GM18873 (cell line): Measurements from ENCODE around the gene HRH1.
"Not testable (repeated sequence)": the region's sequence is repeated elsewhere in the genome, so short reads cannot be mapped to it uniquely, and the experiment has no call there.

ENCODE experiments used
- ATAC-seq: cut with Tn5 transposase; IDR thresholded peaks from one replicate; pipeline ENCODE4 v1.9.1; 2021; ENCODE audit warnings: mild to moderate bottlenecking, moderate library complexity, moderate number of reproducible peaks; ENCODE audit not compliant: unreplicated experiment, low FRiP score

Gene HRH1

DNA sequence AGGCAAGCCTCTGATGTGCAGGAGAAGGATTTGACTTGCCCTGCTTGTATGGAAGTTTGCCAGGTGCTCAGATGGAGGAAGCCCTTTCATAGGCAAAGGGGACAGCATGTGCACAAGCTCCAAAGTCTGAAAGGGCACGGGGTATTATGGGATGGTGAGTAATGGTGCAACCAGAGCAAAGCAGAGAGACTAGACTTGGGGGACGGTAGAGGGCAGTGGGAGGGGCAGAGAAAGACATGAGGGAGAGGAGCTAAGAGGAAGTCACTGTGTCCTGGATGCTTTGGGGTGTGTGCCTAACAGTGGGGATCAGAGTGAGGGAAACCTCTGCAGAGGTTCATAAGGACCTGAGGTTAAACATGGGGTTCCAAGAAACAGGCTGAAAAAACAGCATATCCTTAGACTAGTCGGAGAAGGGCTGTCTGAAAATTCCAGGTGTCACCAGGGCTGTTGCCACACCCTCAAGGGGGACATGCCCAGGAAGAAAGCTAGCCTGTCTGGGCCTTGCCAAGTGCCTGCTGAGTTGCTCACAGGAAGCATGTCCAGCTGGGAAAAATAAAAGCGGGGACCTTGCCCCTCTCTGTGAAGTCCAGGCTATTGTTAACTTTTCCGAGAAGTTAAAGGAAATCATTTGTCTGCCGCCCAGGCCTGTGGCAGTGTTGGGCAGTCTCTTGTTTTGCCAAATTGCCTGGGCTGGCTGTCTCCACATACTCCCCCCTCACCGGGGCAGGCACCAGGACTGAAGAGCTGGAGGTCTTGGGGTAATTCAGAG lies 47.1 kb downstream of the HRH1 start:
- no peak for ATAC-seq

GRCh38 chr3:11203961-11204360 lies 49.7 kb downstream of the HRH1 start:
- ATAC-seq: no peak

GRCh38 chr3:11204697-11205348 lies 50.5 kb downstream of the HRH1 start:
- ATAC-seq: no peak

DNA sequence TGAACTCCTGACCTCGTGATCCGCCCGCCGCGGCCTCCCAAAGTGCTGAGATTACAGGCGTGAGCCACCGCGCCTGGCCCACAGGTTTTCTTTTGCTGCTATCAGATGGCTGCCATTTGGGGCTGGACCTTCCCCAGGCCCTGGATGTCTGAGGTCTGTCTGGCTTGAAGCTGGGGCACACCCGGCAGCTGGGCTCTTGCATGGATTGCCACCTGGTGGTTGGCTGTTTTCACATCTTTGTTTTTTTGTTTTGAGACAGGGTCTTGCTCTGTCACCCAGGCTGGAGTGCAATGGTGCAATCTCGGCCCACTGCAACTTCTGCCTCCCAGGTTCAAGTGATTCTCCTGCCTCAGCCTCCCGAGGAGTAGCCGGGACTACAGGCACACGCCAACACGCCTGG lies 51.6 kb downstream of the HRH1 start:
- ATAC-seq: not testable (repeated sequence)

DNA sequence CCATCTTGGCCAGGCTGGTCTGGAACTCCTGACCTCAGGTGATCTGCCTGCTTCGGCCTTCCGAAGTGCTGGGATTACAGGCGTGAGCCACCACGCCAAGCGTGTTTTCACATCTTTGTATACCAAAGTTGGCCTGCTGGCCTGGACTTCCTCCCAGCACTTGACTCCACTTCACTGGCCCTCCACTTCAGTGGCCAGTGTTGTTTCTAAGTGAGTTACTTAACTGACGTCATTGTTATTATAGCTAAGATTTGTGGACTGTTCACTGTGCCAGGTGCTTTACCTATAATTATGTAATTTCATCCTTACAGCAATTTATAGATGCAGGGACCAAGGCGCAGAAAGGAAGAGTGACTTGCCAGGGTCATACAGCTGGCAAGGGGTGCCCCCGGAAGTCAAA lies 52.0 kb downstream of the HRH1 start:
- ATAC-seq: no peak

- ATAC-seq: no peak
These were observed 52.7 kb downstream of the HRH1 start for GRCh38 chr3:11206953-11207352.

- no peak for ATAC-seq
These were observed 57.4 kb downstream of the HRH1 start for GRCh38 chr3:11211531-11212298.

GRCh38 chr3:11212299-11212608 lies 58.0 kb downstream of the HRH1 start:
- ATAC-seq: no peak

DNA sequence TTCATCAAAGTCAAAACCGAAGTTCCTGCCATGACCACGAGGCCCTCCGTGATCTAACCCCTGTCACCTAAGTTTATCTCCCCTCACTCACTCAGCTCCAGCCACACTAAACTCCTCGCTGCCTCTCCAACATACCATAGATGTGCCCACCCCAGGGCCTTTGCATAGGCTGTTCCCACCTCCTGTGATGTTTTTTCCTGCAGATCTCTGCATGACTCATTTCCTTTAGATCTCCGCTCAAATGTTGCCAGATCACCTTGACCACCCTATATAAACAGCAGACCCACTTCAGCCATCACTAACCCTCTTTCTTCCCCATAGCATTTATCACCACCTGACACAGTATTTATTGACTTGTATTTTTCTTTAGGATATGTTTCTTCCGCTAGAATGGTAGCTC lies 58.5 kb downstream of the HRH1 start:
- ATAC-seq: no peak

- ATAC-seq: no peak
These were observed 59.6 kb downstream of the HRH1 start for GRCh38 chr3:11213810-11214450.

- no peak for ATAC-seq
These were observed 60.2 kb downstream of the HRH1 start for GRCh38 chr3:11214451-11214978.

GRCh38 chr3:11217370-11217769 lies 63.1 kb downstream of the HRH1 start:
- ATAC-seq: not testable (repeated sequence)

GRCh38 chr3:11220230-11220629 lies 65.9 kb downstream of the HRH1 start:
- no peak for ATAC-seq

DNA sequence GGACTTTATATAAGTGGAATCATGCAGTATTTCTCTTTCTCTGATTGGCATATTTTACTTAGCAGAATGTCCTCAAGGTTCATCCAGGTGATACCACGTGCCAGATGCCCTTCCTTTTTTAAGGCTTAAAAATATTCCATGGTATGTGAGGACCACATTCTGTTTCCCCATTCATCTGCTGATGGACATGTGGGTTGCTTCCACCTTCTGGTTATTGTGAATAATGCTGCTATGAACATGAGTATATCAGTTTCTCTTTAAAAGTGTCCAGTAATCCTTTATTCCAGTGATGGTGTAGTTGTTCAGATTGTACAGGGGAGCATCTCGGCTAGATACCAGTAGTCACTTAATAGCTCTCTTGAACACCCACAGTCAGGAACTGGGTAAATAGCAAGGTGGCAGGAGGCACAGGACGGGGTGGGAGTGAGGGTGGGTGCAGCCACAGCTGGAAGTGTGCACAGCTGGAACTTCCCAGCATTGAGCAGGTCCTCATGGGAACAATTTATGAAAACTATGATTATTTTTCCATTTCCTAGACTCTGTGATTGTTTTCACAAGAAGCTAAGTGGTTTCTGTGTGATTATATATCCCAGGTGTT lies 67.6 kb downstream of the HRH1 start:
- ATAC-seq: no peak

- ATAC-seq: no peak
These were observed 69.7 kb downstream of the HRH1 start for GRCh38 chr3:11224010-11224409.

GRCh38 chr3:11224870-11225229 lies 70.6 kb downstream of the HRH1 start:
- no peak for ATAC-seq

DNA sequence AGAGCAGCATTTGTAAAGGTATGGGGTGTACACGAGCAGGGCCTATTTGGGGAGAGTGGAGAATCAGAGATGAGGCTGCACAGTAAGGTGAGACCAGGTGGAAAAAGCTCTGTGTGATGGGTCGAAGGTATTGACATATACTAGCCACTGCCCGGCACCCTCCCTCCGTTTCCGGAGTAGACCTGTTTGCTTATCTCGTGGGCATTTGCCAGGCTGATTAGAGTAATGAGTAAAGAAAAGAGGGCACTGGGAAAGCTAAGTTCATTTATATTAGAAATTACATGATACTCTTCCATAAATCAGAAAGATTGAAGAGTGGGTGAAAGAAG lies 71.7 kb downstream of the HRH1 start:
- ATAC-seq: no peak

GRCh38 chr3:11228041-11228440 lies 73.7 kb downstream of the HRH1 start:
- no peak for ATAC-seq

DNA sequence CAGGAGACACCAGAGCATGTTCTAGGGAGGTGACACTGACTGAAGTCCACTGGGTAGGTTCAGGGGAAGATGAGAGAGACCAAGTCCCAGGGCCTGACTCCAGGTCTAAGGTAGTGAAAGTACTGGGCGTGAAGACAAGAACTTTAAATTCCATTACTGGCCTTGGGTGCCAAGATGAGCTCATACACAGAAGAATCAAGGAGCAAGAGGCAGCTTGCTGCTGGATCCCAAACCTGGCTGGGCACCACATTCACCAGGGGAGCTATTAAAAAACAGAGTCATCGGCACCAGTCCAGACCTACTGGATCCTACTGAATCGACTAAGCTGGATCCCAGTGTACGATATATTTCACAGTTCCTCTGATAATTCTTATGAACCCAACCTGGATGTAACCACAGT lies 75.8 kb downstream of the HRH1 start:
- ATAC-seq: no peak

DNA sequence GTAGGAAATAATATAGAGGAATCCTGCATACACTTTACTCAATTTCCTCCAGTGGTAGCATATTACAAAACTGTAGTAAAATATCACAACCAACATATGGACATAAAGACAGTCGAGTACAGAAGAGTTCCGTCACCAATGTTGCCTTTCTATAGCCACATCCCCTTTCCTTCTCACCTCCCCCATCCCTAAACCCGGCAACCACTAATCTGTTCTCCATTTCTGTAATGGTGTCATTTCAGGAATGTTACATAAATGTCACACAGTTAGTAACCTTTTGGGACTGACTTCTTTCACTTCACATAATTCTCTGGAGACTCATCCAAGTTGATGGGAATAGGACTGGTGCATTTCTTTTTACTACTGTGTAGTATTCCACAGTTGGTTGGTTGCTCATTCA lies 76.5 kb downstream of the HRH1 start:
- ATAC-seq: no peak

DNA sequence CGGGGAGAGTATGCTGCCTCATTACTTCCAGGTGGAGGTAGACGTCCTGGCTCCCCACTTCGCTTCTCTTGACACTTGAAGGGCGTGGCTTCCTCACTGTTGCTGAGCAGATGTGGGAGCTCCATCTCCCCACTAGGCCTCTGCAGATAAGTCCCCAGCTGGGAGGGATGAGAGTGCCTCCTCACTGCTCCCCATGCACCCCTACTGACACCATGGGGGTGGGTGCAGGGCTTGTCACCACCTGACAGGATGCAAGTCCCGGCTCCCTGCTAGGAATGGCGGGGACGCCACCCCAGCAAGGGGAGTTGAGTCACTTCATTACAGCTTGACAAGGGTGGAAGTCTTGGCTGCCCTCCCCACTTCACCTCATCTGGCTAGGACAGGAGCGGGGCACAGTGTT lies 81.1 kb downstream of the HRH1 start:
- no peak for ATAC-seq
